GM12878 (cell line): ENCODE results near the gene ITGAV. TPM values are rescaled to one million over a fixed set of nuclear protein-coding genes. Genes with fewer than 3 reads are reported as not detected.

Source experiments
- ATAC-seq: fragments of 200-7000 bp; cut with Tn5 transposase; 3 replicates; pipeline ENCODE4 v1.9.1; 2020; ENCODE audit warnings: mild to moderate bottlenecking, moderate library complexity
- BruUV-seq: library from RNA; stranded (reverse); fragments of 400-500 nt; replicated peaks from 2 replicates; lab custom pipeline; 2021; lab: Mats Ljungman, UMichigan
- CTCF ChIA-PET: fragments of 300-600 bp; sonication (Branson Sonifier 250); formaldehyde crosslinking; extraction: SDS; loops from one replicate; lab custom pipeline; 2021; ENCODE audit warnings: inconsistent platforms; lab: Yijun Ruan, JAX
- POLR2A ChIA-PET: fragments of 350-600 bp; formaldehyde crosslinking; extraction: SDS; loops from one replicate; lab custom pipeline; 2021; ENCODE audit warnings: inconsistent platforms; lab: Charles Lee
- RAD21 ChIA-PET: fragments of 300-600 bp; sonication (Branson Sonifier 250); formaldehyde crosslinking; loops from one replicate; lab custom pipeline; 2023; ENCODE audit warnings: antibody characterized with exemption; ENCODE audit not compliant: unreplicated experiment; lab: Charles Lee
- SMC1A ChIA-PET: fragments of 300-600 bp; sonication (Branson Sonifier 250); formaldehyde crosslinking; loops from one replicate; lab custom pipeline; 2023; ENCODE audit not compliant: unreplicated experiment, uncharacterized antibody; lab: Charles Lee
- DNase-seq: peaks from one replicate; pipeline ENCODE4 v3.0.0-alpha.2; 2011; ENCODE audit warnings: low read depth, low spot score
- FAIRE-seq: peaks from 3 replicates; lab custom pipeline; 2011; peaks lifted over from hg19 to GRCh38; lab: Jason Lieb, UNC
- H2AFZ ChIP-seq: 2 replicates; pipeline ENCODE4 v1.6.0; 2011; ENCODE audit warnings: low read depth, low read length, control low read depth; ENCODE audit not compliant: control insufficient read depth
- H3K27ac ChIP-seq: 2 replicates; pipeline ENCODE4 v1.5.1; 2011; ENCODE audit warnings: control low read depth; ENCODE audit not compliant: control insufficient read depth, insufficient read depth
- H3K27me3 ChIP-seq, 2 experiments: replicated peaks in 1 of 2; 2 replicates each; pipeline versions ENCODE4 v1.6.0 to v1.6.1; 2011; ENCODE audit warnings: low read length in 1 of 2; ENCODE audit not compliant: control insufficient read depth in 2 of 2, insufficient read depth in 2 of 2
- H3K36me3 ChIP-seq, 2 experiments: 2 replicates each; pipeline ENCODE4 v1.5.1; 2011; ENCODE audit warnings: low read length in 1 of 2; ENCODE audit not compliant: control insufficient read depth in 2 of 2, insufficient read depth in 2 of 2
- H3K4me1 ChIP-seq: 2 replicates; pipeline ENCODE4 v1.6.1; 2011; ENCODE audit warnings: mild to moderate bottlenecking, low read length, moderate library complexity, mixed read lengths; ENCODE audit not compliant: control insufficient read depth, insufficient read depth
- H3K4me2 ChIP-seq: 2 replicates; pipeline ENCODE4 v1.6.0; 2011; ENCODE audit warnings: control low read depth; ENCODE audit not compliant: control insufficient read depth, insufficient read depth
- H3K4me3 ChIP-seq: fragments of 200-600 bp; sonication (generic); 2 replicates; pipeline ENCODE4 v1.5.1; 2016
- H3K79me2 ChIP-seq: 2 replicates; pipeline ENCODE4 v1.6.0; 2011; ENCODE audit warnings: low read length; ENCODE audit not compliant: control insufficient read depth, insufficient read depth
- H3K9ac ChIP-seq: 2 replicates; pipeline ENCODE4 v1.8.0; 2011; ENCODE audit warnings: low read length, control low read depth, mixed read lengths; ENCODE audit not compliant: control insufficient read depth, insufficient read depth
- H3K9me3 ChIP-seq: replicated peaks from 3 replicates; pipeline ENCODE4 v1.5.1; 2011; ENCODE audit warnings: mild to moderate bottlenecking, low read length; ENCODE audit not compliant: control insufficient read depth, insufficient read depth
- H4K20me1 ChIP-seq: 2 replicates; pipeline ENCODE4 v1.6.0; 2011; ENCODE audit not compliant: control insufficient read depth, insufficient read depth
- BHLHE40 ChIP-seq, 2 experiments: fragments of 450-650 bp in 1 of 2; IDR thresholded peaks; 2 replicates each; pipeline ENCODE4 v1.6.1; 2011 to 2017; ENCODE audit warnings: low read depth in 2 of 2, borderline replicate concordance in 1 of 2, improper control_type of control experiment in 1 of 2, low read length in 1 of 2, mild to moderate bottlenecking in 1 of 2
- CBFB ChIP-seq: IDR thresholded peaks from 2 replicates; pipeline ENCODE4 v1.6.1; 2016; ENCODE audit warnings: antibody characterized with exemption, low read depth
- CEBPB ChIP-seq, 2 experiments: fragments of 150-350 bp in 1 of 2; IDR thresholded peaks; 2 replicates each; pipeline ENCODE4 v1.6.1; 2012 to 2014; ENCODE audit warnings: low read depth in 2 of 2, low read length in 2 of 2, borderline replicate concordance in 1 of 2, inconsistent platforms in 1 of 2
- EGR1 ChIP-seq, 2 experiments: IDR thresholded peaks; 1 replicate in 1 of 2; 2 replicates in 1 of 2; pipeline ENCODE4 v1.6.1; 2011 to 2012; ENCODE audit warnings: low read depth in 2 of 2, low read length in 2 of 2, borderline replicate concordance in 1 of 2, mild to moderate bottlenecking in 1 of 2, moderate library complexity in 1 of 2
- HDAC2 ChIP-seq: fragments of 200-600 bp; sonication (generic); IDR thresholded peaks from 2 replicates; pipeline ENCODE4 v1.6.1; 2017
- JUND ChIP-seq: IDR thresholded peaks from 2 replicates; pipeline ENCODE4 v1.6.1; 2012; ENCODE audit warnings: low read depth, mild to moderate bottlenecking, low read length, improper control_type of control experiment, moderate library complexity
- KAT2A ChIP-seq: conservative IDR thresholded peaks from 2 replicates; pipeline ENCODE4 v1.6.1; 2011; ENCODE audit warnings: low read depth, low read length; ENCODE audit not compliant: control insufficient read depth
- MXI1 ChIP-seq: fragments of 150-350 bp; IDR thresholded peaks from 2 replicates; pipeline ENCODE4 v1.6.1; 2011; ENCODE audit warnings: low read depth, mild to moderate bottlenecking, inconsistent platforms, low read length, improper control_type of control experiment
- WGBS: methylation state at CpG from one replicate; pipeline ENCODE4 v1.1.6; 2016; ENCODE audit warnings: low lambda C conversion rate; ENCODE audit not compliant: insufficient replicate concordance, insufficient coverage; ENCODE audit errors: missing lambda C conversion rate; 5-methylcytosine and 5-hydroxymethylcytosine counted together
- in situ Hi-C: fragments of 300-500 bp; cut with MboI; formaldehyde crosslinking; loops from 9 replicates; pipeline ENCODE4 v1.14.3; 2018; ENCODE audit warnings: mixed read lengths
- intact Hi-C: fragments of 100-400 bp; cut with micrococcal nuclease; formaldehyde crosslinking; loops from one replicate; pipeline ENCODE4 v1.14.2; 2022; ENCODE audit not compliant: unreplicated experiment
- polyA plus RNA-seq, 11 experiments: library from polyadenylated mRNA; depleted of rRNA in 4 of 11; unstranded in 6 of 11; stranded (reverse) in 5 of 11; fragments of >200 nt; fragmentation: Nextera tagmentation in 4 of 11; fragmentation: Illumina TruSeq in 1 of 11; extraction: Ambion mirVana in 4 of 11; extraction: Trizol in 1 of 11; gene quantifications; 1 replicate in 1 of 11; 2 replicates in 10 of 11; pipeline versions ENCODE4 v1.2.1 to v1.2.3, GENCODE V29; 2011 to 2016; ENCODE audit warnings: inconsistent platforms in 2 of 11, missing spikeins in 2 of 11, low read depth in 1 of 11
- total RNA-seq, 4 experiments: library from RNA; depleted of rRNA in 3 of 4; stranded (reverse); fragments of >200 nt in 3 of 4; fragmentation: Illumina TruSeq in 1 of 4; extraction: Trizol in 1 of 4; gene quantifications; 2 replicates each; pipeline versions ENCODE4 v1.2.1 to v1.2.3, GENCODE V29; 2013 to 2021

Gene ITGAV
- total and polyA plus RNA-seq, 10 of the 15 experiments (the other 5 are each of a cell fraction or from before 2014, with no cell fraction given): 2.1 to 10.8 (median 6.1) TPM

DNA sequence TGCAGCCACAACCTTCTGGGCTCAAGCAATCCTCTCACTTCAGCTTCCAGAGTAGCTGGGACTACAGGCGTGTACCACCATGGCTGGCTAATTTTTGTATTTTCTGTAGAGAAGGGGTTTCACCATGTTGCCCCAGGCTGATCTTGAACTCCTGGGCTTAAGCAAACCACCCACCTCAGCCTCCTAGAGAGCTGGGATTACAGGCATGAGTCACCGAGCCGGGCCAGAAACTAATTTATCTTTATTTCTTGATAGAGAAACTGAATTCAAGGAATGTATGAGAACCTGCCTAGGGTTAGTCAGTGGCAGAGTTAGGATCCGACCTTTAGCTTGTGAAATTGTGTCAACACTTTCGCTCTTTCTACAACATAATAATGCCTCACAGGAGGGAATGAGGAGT is 19.3 kb upstream of the ITGAV start:
- 66% methylated on average over 5 of the region's 5 CpGs for WGBS
- Histone ChIP-seq H3K4me2 (no peak overlapping the region), H3K9me3 (no peaks in the 10 kb centered on the region), H4K20me1 (no peaks in the 10 kb centered on the region), H3K27me3 (no peaks in the 10 kb centered on the region), H3K27ac (no peak overlapping the region), H3K4me1 (no peaks in the 10 kb centered on the region), H2AFZ (no peak overlapping the region), H3K79me2 (no peaks in the 10 kb centered on the region), H3K36me3 (no peaks in the 10 kb centered on the region), H3K4me3 (no peak overlapping the region), H3K9ac (no peak overlapping the region)
- ChIA-PET CTCF (interaction anchor here (1.5 kb wide), 1 partner anchor 71 kb away, joined by 3 read pairs; no protein-coding TSS in a partner anchor), SMC1A (interaction anchor here (1.1 to 2.3 kb wide), 4 partner anchors 10 to 19 kb away, joined by 3 to 5 read pairs (median 4); partner anchors contain the start of gene ITGAV), POLR2A (no interaction called here), RAD21 (no interaction called here)
- FAIRE-seq (no peak), ATAC-seq (no peak), DNase-seq (no peak)
- no TSS peak for BruUV-seq
- intact Hi-C loops (no loop called here), in situ Hi-C loops (no loop called here)
- TF ChIP-seq KAT2A (no peak), EGR1 (IDR thresholded peaks at IDR 0.05; ENCODE audit: borderline replicate concordance in 1 of 2, low read depth in 2 of 2, low read length in 2 of 2) (no peak), JUND (no peak), HDAC2 (no peak), MXI1 (no peak), BHLHE40 (IDR thresholded peaks at IDR 0.05; ENCODE audit: borderline replicate concordance in 1 of 2, low read depth in 2 of 2, low read length in 1 of 2) (no peak), CEBPB (IDR thresholded peaks at IDR 0.05; ENCODE audit: borderline replicate concordance in 1 of 2, low read depth in 2 of 2, low read length in 2 of 2) (no peak), CBFB (no peak)
